Motor neuron (in vitro differentiated cells): Measurements from ENCODE around the gene SDC4. TPM values are rescaled to one million over a fixed set of nuclear protein-coding genes. Genes with fewer than 3 reads are reported as not detected.
"Not testable (repeated sequence)": the region's sequence is repeated elsewhere in the genome, so short reads cannot be mapped to it uniquely, and the experiment has no call there.

Source experiments
- ATAC-seq, 8 experiments: fragments of 200-7000 bp; cut with Tn5 transposase; replicated peaks in 6 of 8; 2 replicates each; pipeline ENCODE4 v1.8.0; 2021; ENCODE audit warnings: mild to moderate bottlenecking in 8 of 8, moderate library complexity in 8 of 8
- H3K27ac ChIP-seq, 2 donors: fragments of 250-450 bp; sonication (Bioruptor Pico); 2 replicates each; pipeline ENCODE4 v1.9.0; 2021; ENCODE audit warnings: antibody characterized with exemption in 2 of 2, mild to moderate bottlenecking in 2 of 2, moderate library complexity in 1 of 2
- H3K4me1 ChIP-seq, 2 donors: fragments of 250-450 bp; sonication (Bioruptor Pico); replicated peaks in 1 of 2; 2 replicates each; pipeline ENCODE4 v1.6.1; 2021; ENCODE audit warnings: antibody characterized with exemption in 2 of 2, mild to moderate bottlenecking in 2 of 2, moderate library complexity in 1 of 2
- H3K4me3 ChIP-seq, 5 donors: fragments of 250-450 bp; sonication (Bioruptor Pico); 2 replicates each; pipeline ENCODE4 v1.9.0; 2021; ENCODE audit warnings: antibody characterized with exemption in 5 of 5, mild to moderate bottlenecking in 5 of 5, moderate library complexity in 4 of 5
- WGBS, 10 experiments: fragments of 450-650 bp; shearing (Covaris generic); methylation state at CpG; one replicate each; pipeline ENCODE4 v1.0.0; 2022; 5-methylcytosine and 5-hydroxymethylcytosine counted together
- in situ Hi-C, 9 experiments: fragments of 400-800 bp; cut with MboI; loops; one replicate each; pipeline ENCODE4 v1.15.0; 2021; ENCODE audit warnings: low sequenced_read_pairs in 9 of 9, low pct_unique_long_range_greater_than_20kb in 2 of 9; ENCODE audit not compliant: unreplicated experiment in 9 of 9
- total RNA-seq, 8 experiments: library from RNA; unstranded; fragments of 300-600 nt; gene quantifications; 2 replicates each; pipeline versions ENCODE4 v1.2.3 to v1.2.4, GENCODE V29; 2022

SDC4 gene
- total RNA-seq, 8 experiments from 2014 or later, result 1.6 to 94.9 (median 13.3) TPM

DNA sequence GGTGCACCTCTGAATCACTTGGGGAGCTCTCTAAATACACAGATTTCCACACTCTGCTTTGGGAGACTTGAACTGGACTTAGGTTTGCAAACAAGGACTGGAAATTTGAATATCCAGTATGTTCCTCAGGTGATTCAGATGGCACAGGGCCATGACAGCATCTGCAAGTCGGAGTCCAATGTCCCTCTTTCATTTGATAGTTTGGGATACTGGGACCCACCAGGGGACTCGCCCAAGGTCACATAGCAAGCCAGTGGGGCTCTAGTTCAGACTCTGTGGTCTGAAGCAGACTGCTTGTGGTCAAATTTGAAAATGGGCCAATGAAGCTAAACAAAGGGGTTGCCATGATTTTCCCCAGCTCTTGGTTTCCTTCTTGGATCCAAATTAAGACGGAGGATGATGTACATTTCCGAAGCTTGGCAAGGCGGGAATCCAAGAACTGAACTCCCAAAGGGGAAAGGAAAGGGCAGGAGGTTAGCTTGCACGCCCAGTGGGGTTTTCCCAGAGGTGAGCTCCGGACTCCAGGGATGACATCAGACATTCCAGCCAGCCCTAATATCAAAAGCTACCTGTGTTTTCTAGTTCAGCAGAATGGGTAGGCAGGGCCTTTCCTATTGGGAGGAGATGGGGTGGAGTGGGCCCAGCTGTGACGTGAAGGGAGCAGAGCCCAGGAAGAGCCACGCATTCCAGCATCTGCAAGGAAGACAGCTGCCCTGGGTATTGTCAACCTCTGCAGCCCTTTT lies 11.4 kb upstream of the SDC4 start:
- no peak overlapping the region for H3K27ac ChIP-seq
- in situ Hi-C loops, result loop anchor here in 1 of 9 experiments (25.0 kb wide), 1 partner anchor 403 kb away; no protein-coding TSS in a partner anchor

DNA sequence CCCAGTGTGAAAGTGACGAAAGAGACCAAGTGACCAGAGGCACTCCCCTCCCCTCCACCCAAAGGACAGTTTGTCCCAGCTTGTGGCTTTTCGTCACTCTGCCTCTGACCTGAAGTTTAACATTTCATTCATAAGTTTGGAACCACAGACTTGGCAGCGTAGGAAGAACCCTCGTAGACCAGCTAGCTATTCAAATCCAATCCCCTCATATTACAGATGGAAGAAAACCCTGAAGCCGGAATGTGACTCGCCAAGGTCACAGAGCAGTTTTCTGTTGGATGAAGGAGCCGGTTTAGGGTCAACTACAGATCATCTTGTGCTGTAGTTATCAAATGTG lies 10.8 kb upstream of the SDC4 start:
- no peak overlapping the region for H3K27ac ChIP-seq
- no peak for ATAC-seq
- 80 to 100% (median 86%) methylated on average over 2 to 7 of the region's 7 CpGs; no CpG with 5 or more reads in 4 of the 10 experiments for WGBS, 10 experiments
- H3K4me3 ChIP-seq, result no peak overlapping the region
- H3K4me1 ChIP-seq, result peaks cover 0 to under 1% of the 10 kb centered on the region in 2 donors
- in situ Hi-C loops, result loop anchor here in 1 of 9 experiments (25.0 kb wide), 1 partner anchor 403 kb away; no protein-coding TSS in a partner anchor

More for the DNA sequence above, 11.4 kb upstream of the SDC4 start:
- peaks cover 0 to 4% of the 10 kb centered on the region in 2 donors for H3K4me1 ChIP-seq
- no peak overlapping the region for H3K4me3 ChIP-seq
- ATAC-seq, result peak in 1 of 8 experiments; percentile 1
- WGBS, 10 experiments, result 71 to 100% (median 88%) methylated on average over 1 to 7 of the region's 9 CpGs; no CpG with 5 or more reads in 4 of the 10 experiments

DNA sequence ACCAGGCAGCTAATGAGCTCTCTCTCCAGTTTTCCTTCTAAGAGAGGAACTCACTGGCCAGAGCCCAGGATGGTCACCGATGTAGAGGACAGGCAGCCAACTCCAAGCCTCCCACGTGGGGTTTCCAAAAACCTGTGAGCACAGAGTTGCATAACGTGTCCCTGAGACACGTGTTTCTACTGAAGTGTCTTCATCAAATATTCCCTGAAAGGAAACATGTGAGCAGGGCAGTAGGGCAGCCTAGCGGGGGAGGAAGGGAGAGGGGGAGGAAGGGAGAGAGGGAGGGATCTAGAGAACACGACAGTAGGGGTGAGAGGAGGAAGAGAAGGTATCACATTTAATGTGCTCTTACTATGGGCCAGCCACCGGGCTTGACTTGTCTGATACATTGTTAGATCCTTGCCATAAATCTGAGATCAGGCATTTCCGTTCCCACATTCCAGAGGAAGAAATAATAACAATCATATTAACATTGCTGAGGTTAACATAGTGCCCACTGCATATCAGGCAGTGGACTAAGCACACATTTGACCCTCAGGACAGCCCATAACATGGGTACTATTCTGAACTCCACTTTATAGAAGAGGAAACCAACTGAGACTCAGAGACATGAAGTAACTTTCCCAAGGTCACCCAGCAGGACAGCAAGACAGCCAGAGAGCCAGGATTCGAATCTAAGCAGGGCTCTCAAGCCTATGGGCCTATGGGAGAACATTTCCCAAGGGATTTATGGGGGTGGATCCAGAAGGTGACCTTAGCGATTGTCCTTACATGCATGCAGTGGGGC lies 10.3 kb upstream of the SDC4 start:
- Histone ChIP-seq H3K4me3 (no peak overlapping the region), H3K4me1 (no peaks in the 10 kb centered on the region), H3K27ac (no peak overlapping the region)
- peak in 2 of 8 experiments; percentile 2 to 3 for ATAC-seq
- whole genome bisulfite sequencing, 10 experiments, result 8 to 100% (median 34%) methylated on average over 1 to 5 of the region's 10 CpGs; no CpG with 5 or more reads in 2 of the 10 experiments
- in situ Hi-C loops, result loop anchor here in 1 of 9 experiments (25.0 kb wide), 1 partner anchor 404 kb away; no protein-coding TSS in a partner anchor

DNA sequence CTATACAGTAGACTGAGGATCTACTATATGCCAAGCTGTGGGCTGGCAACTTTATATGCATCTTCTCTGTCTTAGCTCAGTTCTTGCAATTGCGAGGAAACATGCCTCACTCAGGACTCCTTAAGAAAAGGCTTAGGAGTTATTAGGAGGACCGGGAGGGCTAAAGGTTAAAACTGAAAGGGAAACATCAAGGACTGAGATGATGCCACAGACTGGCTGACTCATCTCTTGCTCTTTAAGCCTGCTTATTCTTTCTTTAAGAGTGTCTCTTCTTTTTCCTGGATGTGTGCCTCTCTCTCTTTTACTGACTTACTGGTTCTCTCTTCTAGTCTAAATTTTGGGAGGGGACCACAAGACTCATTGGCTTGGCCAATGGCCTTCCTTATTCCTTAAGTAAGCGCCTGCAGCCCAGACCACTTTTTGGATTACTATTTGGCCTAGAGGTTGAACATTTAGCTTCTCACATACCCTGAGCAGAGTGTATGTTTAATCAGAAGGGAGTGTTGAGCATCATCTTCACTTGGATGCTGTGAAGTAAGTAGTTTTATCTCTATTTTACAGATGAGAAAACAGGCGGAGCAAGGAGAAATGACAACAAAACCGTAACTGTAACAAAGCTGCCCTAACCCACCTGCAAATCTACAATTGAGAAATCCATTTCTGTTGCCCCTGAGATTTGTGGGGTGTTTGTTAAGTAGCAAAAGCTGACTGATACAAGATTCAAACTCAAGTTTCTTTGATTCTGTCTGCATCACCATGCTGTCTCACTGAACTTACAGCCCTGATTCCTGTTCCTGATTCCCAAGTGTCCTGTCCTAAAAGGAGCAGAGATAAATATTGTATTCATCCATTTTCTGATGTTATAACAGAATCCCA lies 7.2 kb upstream of the SDC4 start:
- H3K4me1 ChIP-seq, result no peaks in the 10 kb centered on the region
- 0 to 68% (median 55%) methylated on average over 2 to 5 of the region's 5 CpGs; no CpG with 5 or more reads in 2 of the 10 experiments for WGBS, 10 experiments
- H3K27ac ChIP-seq, result no peak overlapping the region
- in situ Hi-C loops, result loop anchor here in 1 of 9 experiments (25.0 kb wide), 1 partner anchor 407 kb away; no protein-coding TSS in a partner anchor
- peak in 4 of 8 experiments; percentile 14 to 66 (median 45) for ATAC-seq
- no peak overlapping the region for H3K4me3 ChIP-seq

DNA sequence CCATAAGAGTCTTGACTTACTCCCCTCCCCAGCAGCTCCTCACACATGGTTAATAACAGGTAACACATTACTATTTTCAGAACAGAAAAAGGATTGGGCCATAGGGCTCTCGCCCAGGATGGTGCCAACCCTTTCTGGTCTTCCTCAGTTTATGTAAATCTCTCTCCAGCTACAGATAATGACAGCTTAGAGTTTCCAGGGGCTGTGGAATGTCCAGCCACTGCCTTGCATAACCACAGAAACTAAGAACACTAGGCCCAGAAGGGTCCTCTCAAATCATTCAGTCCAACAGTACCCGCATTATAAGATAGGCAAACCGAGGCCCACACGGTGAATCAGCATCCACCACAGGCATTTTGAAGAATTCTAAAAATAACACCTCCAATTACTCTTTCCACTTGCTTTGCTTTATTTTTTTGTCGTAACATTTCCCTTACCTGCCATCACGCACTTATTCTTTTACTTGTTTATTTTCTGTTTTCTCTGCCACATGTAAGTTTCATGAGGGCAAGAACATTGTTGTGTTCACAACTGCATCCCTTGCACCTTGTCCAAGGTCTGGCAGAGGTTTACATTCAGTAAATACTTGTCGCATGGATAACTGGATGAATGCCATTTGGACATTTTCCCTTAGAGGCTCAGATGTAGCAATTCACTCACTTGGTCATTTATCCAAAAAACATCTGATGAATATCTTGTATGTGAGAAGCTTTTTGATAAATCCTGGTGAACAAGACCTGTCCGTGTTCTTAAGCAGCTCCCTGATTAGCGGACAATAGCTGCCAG lies 6.4 kb upstream of the SDC4 start:
- no peak overlapping the region for H3K27ac ChIP-seq
- 58 to 100% (median 76%) methylated on average over 2 to 9 of the region's 9 CpGs for WGBS, 10 experiments
- H3K4me3 ChIP-seq, result no peak overlapping the region
- in situ Hi-C loops, result loop anchor here in 1 of 9 experiments (25.0 kb wide), 1 partner anchor 408 kb away; no protein-coding TSS in a partner anchor
- ATAC-seq, result no peak
- H3K4me1 ChIP-seq, result no peaks in the 10 kb centered on the region

DNA sequence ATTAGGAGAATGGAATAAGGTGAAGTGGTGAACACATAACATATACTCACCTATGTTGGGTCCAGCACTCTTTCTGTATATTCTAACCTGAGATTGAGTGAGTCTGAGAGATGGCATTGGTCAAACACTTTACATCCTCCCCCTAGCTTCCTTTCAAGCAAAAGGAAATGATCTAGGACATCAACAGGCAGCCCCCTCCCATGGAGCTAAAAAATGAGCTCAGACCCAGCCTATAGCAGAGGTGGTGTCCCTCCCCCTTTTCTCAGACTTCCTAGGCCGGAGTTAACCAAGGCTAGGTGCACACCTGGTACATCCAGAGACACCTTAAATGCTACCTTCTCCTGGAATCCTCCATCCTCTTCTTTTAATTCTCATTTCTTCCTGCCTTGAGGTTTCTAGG lies 5.5 kb upstream of the SDC4 start:
- no peak for ATAC-seq
- Histone ChIP-seq H3K27ac (no peak overlapping the region), H3K4me1 (no peaks in the 10 kb centered on the region), H3K4me3 (no peak overlapping the region)
- 33 to 100% (median 73%) methylated on average over 1 of the region's 1 CpG; no CpG with 5 or more reads in 6 of the 10 experiments for WGBS, 10 experiments
- in situ Hi-C loops, result loop anchor here in 1 of 9 experiments (25.0 kb wide), 1 partner anchor 409 kb away; no protein-coding TSS in a partner anchor

DNA sequence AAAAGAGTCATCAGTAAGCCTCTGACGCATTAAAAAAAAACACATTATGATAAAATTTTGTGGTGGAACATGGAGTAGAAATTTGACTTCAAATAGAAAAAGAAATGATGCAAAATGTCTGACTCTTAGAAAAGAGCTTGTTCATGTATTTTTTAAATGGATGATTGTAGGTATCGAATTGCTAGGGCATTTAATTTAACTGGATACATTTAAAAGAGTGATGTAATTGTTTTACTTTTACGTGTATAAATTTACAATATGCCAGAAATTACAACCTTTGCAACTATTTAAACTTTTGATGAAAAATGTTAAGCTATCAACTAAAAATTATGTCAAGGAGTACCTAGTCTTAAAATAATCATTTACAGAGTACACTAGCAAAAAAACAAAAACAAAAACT lies 4.5 kb upstream of the SDC4 start:
- WGBS, 10 experiments, result 59 to 94% (median 85%) methylated on average over 2 to 3 of the region's 3 CpGs
- Histone ChIP-seq H3K4me1 (peaks cover 0 to 3% of the 10 kb centered on the region in 2 donors), H3K27ac (no peak overlapping the region), H3K4me3 (no peak overlapping the region)
- in situ Hi-C loops, result loop anchor here in 1 of 9 experiments (25.0 kb wide), 1 partner anchor 410 kb away; no protein-coding TSS in a partner anchor
- ATAC-seq, result no peak

DNA sequence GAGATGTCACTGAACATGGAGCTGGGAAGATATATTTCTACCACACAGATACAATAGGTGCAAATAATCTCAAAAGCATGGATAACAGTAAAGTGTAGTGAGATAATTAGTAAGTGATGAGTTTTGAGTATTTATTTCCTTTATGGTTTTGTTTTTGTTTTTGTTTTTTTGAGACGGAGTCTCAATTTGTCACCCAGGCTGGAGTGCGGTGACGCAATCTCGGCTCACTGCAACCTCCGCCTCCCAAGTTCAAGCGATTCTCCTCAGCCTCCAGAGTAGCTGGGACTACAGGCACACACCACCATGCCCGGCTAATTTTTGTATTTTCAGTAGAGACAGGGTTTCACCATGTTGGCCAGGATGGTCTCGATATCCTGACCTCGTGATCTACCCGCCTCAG lies 2.6 kb upstream of the SDC4 start:
- H3K27ac ChIP-seq, H3K4me3 ChIP-seq, ATAC-seq: not testable (repeated sequence)
- H3K4me1 ChIP-seq, result peaks cover 0 to 13% of the 10 kb centered on the region in 2 donors
- in situ Hi-C loops, result loop anchor here in 1 of 9 experiments (25.0 kb wide), 1 partner anchor 412 kb away; no protein-coding TSS in a partner anchor
- WGBS, 10 experiments, result 82 to 95% (median 91%) methylated on average over 3 to 10 of the region's 10 CpGs; no CpG with 5 or more reads in 2 of the 10 experiments

DNA sequence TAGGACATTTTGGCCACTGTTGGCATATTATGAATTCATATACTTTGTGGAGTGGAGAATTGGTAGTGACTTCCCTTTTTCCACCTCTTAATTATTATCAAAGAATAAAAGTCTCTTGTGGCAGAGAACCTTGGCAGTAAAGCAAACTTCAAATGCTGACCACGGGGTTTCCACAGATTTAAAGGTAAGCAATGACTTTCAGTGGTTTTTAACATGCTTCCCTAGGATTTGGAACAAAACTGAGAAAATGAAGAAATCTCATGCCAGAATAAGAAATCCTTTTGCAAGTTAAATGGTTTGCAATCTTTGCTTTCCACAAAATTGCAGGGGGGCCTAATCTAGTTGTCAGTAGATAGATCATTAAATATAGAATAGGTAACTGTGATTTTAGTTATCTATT lies 2.0 kb upstream of the SDC4 start:
- in situ Hi-C loops, result loop anchor here in 1 of 9 experiments (25.0 kb wide), 1 partner anchor 412 kb away; no protein-coding TSS in a partner anchor
- 50 to 100% (median 90%) methylated on average over 1 of the region's 1 CpG; no CpG with 5 or more reads in 5 of the 10 experiments for WGBS, 10 experiments
- Histone ChIP-seq H3K4me3 (no peak overlapping the region), H3K4me1 (peaks cover 0 to 13% of the 10 kb centered on the region in 2 donors), H3K27ac (no peak overlapping the region)
- no peak for ATAC-seq

DNA sequence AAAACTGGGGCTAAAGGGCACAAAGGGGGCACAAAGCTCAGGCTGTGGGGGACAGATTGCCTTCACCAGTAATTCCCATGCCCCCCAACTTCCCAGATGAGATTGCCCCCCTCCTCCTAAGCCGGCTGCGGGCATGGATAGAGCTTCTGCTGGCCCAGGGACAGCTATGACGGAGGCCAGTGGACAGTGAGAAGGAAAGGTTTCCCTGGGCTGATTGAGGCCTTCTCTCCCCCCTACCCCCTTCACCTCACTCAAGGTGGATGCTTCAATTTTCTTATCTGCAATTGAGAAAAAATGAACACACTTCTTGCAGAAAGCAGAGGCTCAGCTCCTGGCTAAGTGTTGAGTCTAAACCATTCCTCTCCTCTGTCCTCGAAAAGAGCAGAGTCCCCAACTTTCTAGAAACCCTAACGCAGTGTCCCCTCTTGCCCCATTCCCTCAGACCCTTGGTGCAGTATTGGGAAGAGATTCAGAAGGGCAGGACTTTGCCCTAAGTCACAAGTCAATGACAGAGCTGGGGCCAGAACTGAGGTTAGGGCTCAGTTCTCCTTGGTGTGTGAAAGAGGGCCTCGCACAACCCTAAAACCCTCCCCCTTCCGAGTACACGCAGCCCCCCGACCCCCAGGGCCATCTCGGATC lies 808 bp downstream of the SDC4 start:
- Histone ChIP-seq H3K27ac (no peak overlapping the region), H3K4me3 (peak overlapping the region; percentile 18 to 42 (median 35)), H3K4me1 (peaks cover 5 to 24% of the 10 kb centered on the region in 2 donors)
- peak in 2 of 8 experiments; percentile 3 to 14 for ATAC-seq
- in situ Hi-C loops, result no loop called here
- 0 to 80% (median 31%) methylated on average over 1 to 4 of the region's 10 CpGs; no CpG with 5 or more reads in 4 of the 10 experiments for WGBS, 10 experiments

DNA sequence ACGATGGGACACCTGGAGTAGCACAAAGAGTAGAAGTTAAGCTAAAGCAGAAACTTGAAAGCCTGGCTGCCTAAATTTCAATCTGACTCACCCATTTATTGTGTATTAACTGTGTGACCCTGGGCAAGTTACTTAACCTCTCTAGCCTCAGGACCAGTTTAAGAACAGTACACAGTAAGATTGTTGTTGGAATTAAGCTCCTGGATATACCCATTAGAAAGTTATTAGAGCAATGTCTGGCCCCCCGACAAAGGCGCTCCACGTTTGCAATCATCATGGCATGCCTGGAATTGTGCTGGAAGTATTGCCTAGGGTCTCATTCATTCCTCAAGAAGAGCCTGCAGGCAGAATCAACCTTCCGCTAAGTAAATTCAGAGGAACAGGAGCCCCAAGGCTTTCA lies 1.4 kb downstream of the SDC4 start:
- in situ Hi-C loops, result no loop called here
- peak overlapping the region in 1 of 5 donors; percentile 42 for H3K4me3 ChIP-seq

More for the DNA sequence above, 1.4 kb downstream of the SDC4 start:
- peaks cover 11 to 29% of the 10 kb centered on the region in 2 donors for H3K4me1 ChIP-seq
- H3K27ac ChIP-seq, result no peak overlapping the region
- WGBS, 10 experiments, result 26 to 100% (median 58%) methylated on average over 1 to 5 of the region's 5 CpGs; no CpG with 5 or more reads in 1 of the 10 experiments
- ATAC-seq, result no peak
